Measurements from ENCODE around the gene ASB2. TPM values are rescaled to one million over a fixed set of nuclear protein-coding genes. Genes with fewer than 3 reads are reported as not detected.

The ASB2 gene
- total RNA-seq, 1 donor from 2014 or later: 19.8 TPM

- H3K4me1 Mint-ChIP-seq (ENCODE audit: low read depth): peaks cover 20% of the 10 kb centered on the region
- H3K27me3 Mint-ChIP-seq (ENCODE audit: low read depth): no peaks in the 10 kb centered on the region
- no peak overlapping the region for H3K27ac Mint-ChIP-seq
- intact Hi-C loops (cut with micrococcal nuclease): no loop called here
- H3K9me3 Mint-ChIP-seq: no peaks in the 10 kb centered on the region
- no peak overlapping the region for H3K4me3 Mint-ChIP-seq (ENCODE audit: low read depth)
- H3K36me3 Mint-ChIP-seq (ENCODE audit: low read depth): peaks cover 2% of the 10 kb centered on the region
- DNase-seq (ENCODE audit: low spot score): no peak
Measured at GRCh38 chr14:93984070-93984469, 7.7 kb upstream of the ASB2 start.

- Mint-ChIP-seq H3K9me3 (peaks cover 4% of the 10 kb centered on the region), H3K27ac (no peak overlapping the region), H3K4me3 (ENCODE audit: low read depth) (no peak overlapping the region), H3K36me3 (ENCODE audit: low read depth) (peaks cover 12% of the 10 kb centered on the region), H3K27me3 (ENCODE audit: low read depth) (no peaks in the 10 kb centered on the region), H3K4me1 (ENCODE audit: low read depth) (peaks cover 36% of the 10 kb centered on the region)
- intact Hi-C loops (cut with micrococcal nuclease): no loop called here
- no peak for DNase-seq (ENCODE audit: low spot score)
Measured at GRCh38 chr14:93982230-93983007, 6.0 kb upstream of the ASB2 start.

GRCh38 chr14:93981316-93982229 lies 5.2 kb upstream of the ASB2 start:
- no peak for DNase-seq (ENCODE audit: low spot score)
- peaks cover 45% of the 10 kb centered on the region for H3K4me1 Mint-ChIP-seq (ENCODE audit: low read depth)
- H3K27ac Mint-ChIP-seq: no peak overlapping the region
- no peaks in the 10 kb centered on the region for H3K27me3 Mint-ChIP-seq (ENCODE audit: low read depth)
- peaks cover 18% of the 10 kb centered on the region for H3K36me3 Mint-ChIP-seq (ENCODE audit: low read depth)
- no peak overlapping the region for H3K4me3 Mint-ChIP-seq (ENCODE audit: low read depth)
- peaks cover 7% of the 10 kb centered on the region for H3K9me3 Mint-ChIP-seq
- intact Hi-C loops (cut with micrococcal nuclease): no loop called here

- Mint-ChIP-seq H3K4me1 (ENCODE audit: low read depth) (peaks cover 53% of the 10 kb centered on the region), H3K36me3 (ENCODE audit: low read depth) (peaks cover 23% of the 10 kb centered on the region), H3K4me3 (ENCODE audit: low read depth) (no peak overlapping the region), H3K27me3 (ENCODE audit: low read depth) (no peaks in the 10 kb centered on the region), H3K9me3 (peaks cover 8% of the 10 kb centered on the region), H3K27ac (peak overlapping the region; percentile 18)
- intact Hi-C loops (cut with micrococcal nuclease): no loop called here
- no peak for DNase-seq (ENCODE audit: low spot score)
Measured at GRCh38 chr14:93980456-93981201, 4.3 kb upstream of the ASB2 start.

- intact Hi-C loops (cut with micrococcal nuclease): loop anchor here (1.0 to 10.0 kb wide), 5 partner anchors 43 to 1544 kb away; partner anchors contain the start of gene ITPK1
Measured at GRCh38 chr14:93978735-93979134, 2.4 kb upstream of the ASB2 start.

GRCh38 chr14:93977790-93978581 lies 1.6 kb upstream of the ASB2 start:
- Mint-ChIP-seq H3K4me1 (ENCODE audit: low read depth) (peaks cover 75% of the 10 kb centered on the region), H3K9me3 (peaks cover 8% of the 10 kb centered on the region), H3K36me3 (ENCODE audit: low read depth) (peaks cover 36% of the 10 kb centered on the region), H3K27ac (peak overlapping the region; percentile 100), H3K4me3 (ENCODE audit: low read depth) (peak overlapping the region; percentile 18), H3K27me3 (ENCODE audit: low read depth) (no peaks in the 10 kb centered on the region)
- intact Hi-C loops (cut with micrococcal nuclease): loop anchor here (1.0 to 10.0 kb wide), 5 partner anchors 43 to 1544 kb away; partner anchors contain the start of gene ITPK1
- peak; percentile 83 for DNase-seq (ENCODE audit: low spot score)

More at GRCh38 chr14:93978735-93979134, 2.4 kb upstream of the ASB2 start:
- DNase-seq (ENCODE audit: low spot score): no peak
- Mint-ChIP-seq H3K36me3 (ENCODE audit: low read depth) (peaks cover 32% of the 10 kb centered on the region), H3K9me3 (peaks cover 8% of the 10 kb centered on the region), H3K4me3 (ENCODE audit: low read depth) (no peak overlapping the region), H3K27me3 (ENCODE audit: low read depth) (no peaks in the 10 kb centered on the region), H3K4me1 (ENCODE audit: low read depth) (peaks cover 68% of the 10 kb centered on the region), H3K27ac (peak overlapping the region; percentile 100)

GRCh38 chr14:93977171-93977570 lies 801 bp upstream of the ASB2 start:
- Mint-ChIP-seq H3K27me3 (ENCODE audit: low read depth) (no peaks in the 10 kb centered on the region), H3K27ac (peak overlapping the region; percentile 100), H3K9me3 (peaks cover 8% of the 10 kb centered on the region), H3K4me3 (ENCODE audit: low read depth) (peak overlapping the region; percentile 83), H3K36me3 (ENCODE audit: low read depth) (peaks cover 42% of the 10 kb centered on the region), H3K4me1 (ENCODE audit: low read depth) (peaks cover 82% of the 10 kb centered on the region)
- no peak for DNase-seq (ENCODE audit: low spot score)
- intact Hi-C loops (cut with micrococcal nuclease): loop anchor here (5.0 to 10.0 kb wide), 4 partner anchors 418 to 1545 kb away; partner anchors contain the start of gene ITPK1

GRCh38 chr14:93975791-93976476 lies 436 bp downstream of the ASB2 start:
- peak; percentile 38 for DNase-seq (ENCODE audit: low spot score)

GRCh38 chr14:93974833-93975232 lies 1.5 kb downstream of the ASB2 start:
- H3K4me3 Mint-ChIP-seq (ENCODE audit: low read depth): peak overlapping the region; percentile 83
- intact Hi-C loops (cut with micrococcal nuclease): loop anchor here (5.0 to 10.0 kb wide), 4 partner anchors 420 to 1547 kb away; partner anchors contain the start of gene ITPK1
- peaks cover 42% of the 10 kb centered on the region for H3K36me3 Mint-ChIP-seq (ENCODE audit: low read depth)
- no peak for DNase-seq (ENCODE audit: low spot score)
- H3K27ac Mint-ChIP-seq: peak overlapping the region; percentile 100
- no peaks in the 10 kb centered on the region for H3K27me3 Mint-ChIP-seq (ENCODE audit: low read depth)
- peaks cover 8% of the 10 kb centered on the region for H3K9me3 Mint-ChIP-seq
- H3K4me1 Mint-ChIP-seq (ENCODE audit: low read depth): peaks cover 91% of the 10 kb centered on the region

More at GRCh38 chr14:93975791-93976476, 436 bp downstream of the ASB2 start:
- Mint-ChIP-seq H3K27me3 (ENCODE audit: low read depth) (no peaks in the 10 kb centered on the region), H3K4me3 (ENCODE audit: low read depth) (peak overlapping the region; percentile 83), H3K4me1 (ENCODE audit: low read depth) (peaks cover 87% of the 10 kb centered on the region), H3K9me3 (peaks cover 8% of the 10 kb centered on the region), H3K27ac (peak overlapping the region; percentile 100), H3K36me3 (ENCODE audit: low read depth) (peaks cover 42% of the 10 kb centered on the region)
- intact Hi-C loops (cut with micrococcal nuclease): loop anchor here (1.0 to 10.0 kb wide), 8 partner anchors 13 to 1546 kb away; partner anchors contain the start of gene ITPK1

GRCh38 chr14:93974299-93974698 lies 2.1 kb downstream of the ASB2 start:
- peaks cover 8% of the 10 kb centered on the region for H3K9me3 Mint-ChIP-seq
- H3K4me1 Mint-ChIP-seq (ENCODE audit: low read depth): peaks cover 91% of the 10 kb centered on the region
- H3K36me3 Mint-ChIP-seq (ENCODE audit: low read depth): peaks cover 42% of the 10 kb centered on the region
- H3K27me3 Mint-ChIP-seq (ENCODE audit: low read depth): no peaks in the 10 kb centered on the region
- H3K27ac Mint-ChIP-seq: peak overlapping the region; percentile 96
- intact Hi-C loops (cut with micrococcal nuclease): loop anchor here (10.0 kb wide), 3 partner anchors 421 to 1291 kb away; partner anchors contain the start of gene ITPK1
- no peak for DNase-seq (ENCODE audit: low spot score)
- H3K4me3 Mint-ChIP-seq (ENCODE audit: low read depth): peak overlapping the region; percentile 63

GRCh38 chr14:93973607-93974006 lies 2.8 kb downstream of the ASB2 start:
- DNase-seq (ENCODE audit: low spot score): no peak
- Mint-ChIP-seq H3K4me3 (ENCODE audit: low read depth) (no peak overlapping the region), H3K36me3 (ENCODE audit: low read depth) (peaks cover 48% of the 10 kb centered on the region), H3K27me3 (ENCODE audit: low read depth) (no peaks in the 10 kb centered on the region), H3K4me1 (ENCODE audit: low read depth) (peaks cover 91% of the 10 kb centered on the region), H3K27ac (peak overlapping the region; percentile 96), H3K9me3 (peaks cover 8% of the 10 kb centered on the region)
- intact Hi-C loops (cut with micrococcal nuclease): loop anchor here (10.0 kb wide), 3 partner anchors 421 to 1291 kb away; partner anchors contain the start of gene ITPK1

All from activated T-helper 2 cell treated with anti-CD3 and anti-CD28 coated beads, Interferon-gamma antibody, Interleukin-2, Interleukin-4, amounts not matched to agents 10 μg/mL and 5 μg/mL and 100 μg/mL, durations not matched to agents 14 hours and 24 hours and 36 hours (primary cell).